ENCODE data around the gene LOC101059915.
"Not testable (repeated sequence)": the region's sequence is repeated elsewhere in the genome, so short reads cannot be mapped to it uniquely, and the experiment has no call there.

LOC101059915 gene

GRCh38 chrX:71661919-71662318, 5.4 kb upstream of the LOC101059915 start:
- H3K9me3 ChIP-seq, result no peaks in the 10 kb centered on the region
- no peak for DNase-seq
- H3K36me3 ChIP-seq, result no peaks in the 10 kb centered on the region
- H3K4me1 ChIP-seq, result no peaks in the 10 kb centered on the region
- no peak overlapping the region for H3K4me3 ChIP-seq (ENCODE audit: low read depth, low read length)
- H3K27me3 ChIP-seq, result no peaks in the 10 kb centered on the region
- TF ChIP-seq CTCF (IDR thresholded peaks at IDR 0.05; ENCODE audit: low read depth, low read length), result no peak

GRCh38 chrX:71662654-71663053, 4.7 kb upstream of the LOC101059915 start:
- H3K27me3 ChIP-seq; H3K4me1 ChIP-seq; H3K36me3 ChIP-seq; H3K4me3 ChIP-seq (ENCODE audit: low read depth, low read length); DNase-seq; H3K9me3 ChIP-seq: not testable (repeated sequence)

- H3K4me3 ChIP-seq (ENCODE audit: low read depth, low read length), result not testable (repeated sequence)
These were observed 4.1 kb upstream of the LOC101059915 start for GRCh38 chrX:71663238-71663637.

DNA sequence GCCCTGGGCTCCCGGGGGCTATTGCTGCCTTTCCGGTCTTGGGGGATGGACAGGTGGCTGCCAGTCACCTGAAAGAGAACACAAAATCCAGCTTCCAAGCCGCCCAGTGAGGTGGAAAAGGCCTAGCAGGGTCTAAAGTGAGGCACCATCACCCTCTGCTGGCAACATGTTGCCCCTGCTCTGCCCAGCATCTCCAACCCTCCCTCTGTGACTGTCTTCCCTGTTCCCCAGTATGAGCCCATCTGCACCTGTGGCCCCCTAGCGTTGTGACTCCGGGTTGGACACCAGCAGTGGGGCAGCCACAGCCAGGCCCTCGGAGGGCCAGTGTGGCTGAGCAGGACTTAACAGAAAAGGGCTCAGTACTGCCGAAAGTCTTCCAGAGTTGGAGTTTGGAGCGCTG, 3.1 kb upstream of the LOC101059915 start:
- peak; percentile 53 for TF ChIP-seq CTCF (IDR thresholded peaks at IDR 0.05; ENCODE audit: low read depth, low read length)
- not testable (repeated sequence) for H3K4me3 ChIP-seq (ENCODE audit: low read depth, low read length); H3K36me3 ChIP-seq; H3K9me3 ChIP-seq; H3K4me1 ChIP-seq; H3K27me3 ChIP-seq
- DNase-seq, result peak; percentile 62

More at GRCh38 chrX:71663238-71663637, 4.1 kb upstream of the LOC101059915 start:
- DNase-seq, H3K9me3 ChIP-seq, H3K36me3 ChIP-seq, H3K4me1 ChIP-seq, H3K27me3 ChIP-seq: not testable (repeated sequence)

- Histone ChIP-seq H3K4me3 (ENCODE audit: low read depth, low read length) (no peak overlapping the region), H3K9me3 (no peaks in the 10 kb centered on the region), H3K27me3 (no peaks in the 10 kb centered on the region), H3K36me3 (no peaks in the 10 kb centered on the region), H3K4me1 (no peaks in the 10 kb centered on the region)
- no peak for TF ChIP-seq CTCF (IDR thresholded peaks at IDR 0.05; ENCODE audit: low read depth, low read length)
- DNase-seq, result no peak
These were observed 2.4 kb upstream of the LOC101059915 start for GRCh38 chrX:71664889-71665491.

DNA sequence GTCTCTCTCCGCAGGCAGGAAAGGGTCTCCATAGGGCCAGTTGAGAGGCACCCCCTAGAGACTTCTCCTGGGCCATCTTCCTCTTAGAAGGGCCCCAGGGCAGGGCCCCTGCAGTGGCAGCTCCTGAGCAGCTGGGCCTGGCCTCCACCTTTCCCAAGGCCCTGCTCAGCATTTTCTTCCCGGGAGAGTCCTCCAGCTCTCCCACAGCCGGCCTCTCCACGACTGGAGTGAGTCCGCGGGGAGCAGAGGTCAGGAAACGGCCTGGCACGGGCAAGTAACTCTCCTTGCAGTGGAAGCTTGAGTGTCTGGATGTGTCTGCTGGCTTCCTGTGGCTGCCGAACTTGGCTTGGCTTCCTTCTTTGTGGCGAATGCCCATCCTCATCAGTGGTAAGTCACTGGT, 1.6 kb upstream of the LOC101059915 start:
- Histone ChIP-seq H3K9me3 (no peaks in the 10 kb centered on the region), H3K27me3 (no peaks in the 10 kb centered on the region), H3K4me1 (no peaks in the 10 kb centered on the region), H3K4me3 (ENCODE audit: low read depth, low read length) (no peak overlapping the region), H3K36me3 (no peaks in the 10 kb centered on the region)
- DNase-seq, result no peak
- TF ChIP-seq CTCF (IDR thresholded peaks at IDR 0.05; ENCODE audit: low read depth, low read length), result no peak

DNA sequence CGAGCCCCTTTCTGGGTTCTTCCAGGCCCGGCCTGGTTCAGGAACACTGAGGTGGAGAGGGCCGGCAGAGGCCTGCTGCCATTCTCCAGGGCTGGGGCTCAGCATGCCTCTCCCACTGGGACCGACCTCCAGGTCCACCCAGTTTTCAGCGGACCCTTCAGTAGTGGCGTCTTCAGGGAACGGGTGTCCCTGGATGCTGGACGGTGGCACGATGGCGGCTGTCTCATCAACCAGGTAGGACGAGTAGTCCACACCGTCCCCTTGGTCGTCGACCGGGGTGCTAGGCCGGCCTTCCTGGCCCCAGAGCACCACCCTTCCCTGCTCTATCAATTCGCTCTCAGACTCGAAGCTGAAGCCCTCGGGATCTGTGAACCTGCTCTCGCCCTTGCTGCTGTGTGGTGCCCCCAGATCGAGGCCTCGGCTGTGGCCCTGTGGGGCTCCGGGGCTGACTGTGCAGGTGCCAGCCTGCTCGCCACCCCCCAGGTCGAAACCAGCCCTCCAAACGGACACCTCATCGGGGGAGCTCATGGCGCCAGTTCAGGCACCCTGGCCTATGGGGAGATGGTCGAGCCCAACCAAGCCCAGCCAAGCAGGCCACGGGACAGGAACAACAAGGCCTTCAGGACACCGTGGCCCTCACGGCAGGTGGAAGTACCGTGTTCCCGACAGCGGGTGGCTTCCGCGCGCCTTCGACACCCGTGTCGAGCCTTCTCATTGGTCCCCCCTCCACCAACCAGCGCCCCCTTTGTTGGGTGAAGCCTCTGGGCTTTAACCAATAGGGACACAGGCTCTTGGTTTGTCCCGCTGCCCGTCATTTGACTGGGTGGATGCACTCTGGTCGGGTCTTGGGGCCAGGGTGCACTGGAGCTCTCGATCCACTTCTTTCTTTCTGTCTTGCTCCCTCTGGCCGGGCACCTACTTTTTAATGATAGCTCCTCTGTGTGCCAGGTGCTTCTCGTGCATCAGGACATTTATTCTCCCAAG, 814 bp upstream of the LOC101059915 start:
- Histone ChIP-seq H3K4me1 (no peaks in the 10 kb centered on the region), H3K9me3 (no peaks in the 10 kb centered on the region), H3K36me3 (no peaks in the 10 kb centered on the region), H3K27me3 (no peaks in the 10 kb centered on the region), H3K4me3 (ENCODE audit: low read depth, low read length) (no peak overlapping the region)
- no peak for TF ChIP-seq CTCF (IDR thresholded peaks at IDR 0.05; ENCODE audit: low read depth, low read length)
- no peak for DNase-seq
